Duodenal mucosa (tissue), 2 donors: ENCODE measurements around the gene CBFA2T3.

Experiments
- H3K27ac ChIP-seq: one replicate; pipeline ENCODE4 v1.7.0; 2013; ENCODE audit warnings: low read depth, low read length
- H3K27me3 ChIP-seq, 2 donors: one replicate each; pipeline ENCODE4 v1.7.0; 2013; ENCODE audit warnings: low read length in 2 of 2, control low read depth in 1 of 2; ENCODE audit not compliant: insufficient read depth in 2 of 2, control insufficient read depth in 1 of 2
- H3K36me3 ChIP-seq, 2 donors: one replicate each; pipeline ENCODE4 v1.7.0; 2013; ENCODE audit warnings: low read length in 2 of 2, control low read depth in 1 of 2; ENCODE audit not compliant: insufficient read depth in 2 of 2, control insufficient read depth in 1 of 2
- H3K4me1 ChIP-seq, 2 donors: one replicate each; pipeline ENCODE4 v1.7.0; 2013; ENCODE audit warnings: low read length in 2 of 2, control low read depth in 1 of 2; ENCODE audit not compliant: insufficient read depth in 2 of 2, control insufficient read depth in 1 of 2
- H3K4me3 ChIP-seq, 2 donors: one replicate each; pipeline ENCODE4 v1.7.0; 2013; ENCODE audit warnings: low read length in 2 of 2, low read depth in 1 of 2
- H3K9ac ChIP-seq, 2 donors: one replicate each; pipeline ENCODE4 v1.7.0; 2013; ENCODE audit warnings: low read length in 2 of 2, low read depth in 1 of 2
- H3K9me3 ChIP-seq, 2 donors: one replicate each; pipeline ENCODE4 v1.7.0; 2013; ENCODE audit warnings: low read length in 2 of 2, control low read depth in 1 of 2; ENCODE audit not compliant: control insufficient read depth in 1 of 2

CBFA2T3 gene

DNA sequence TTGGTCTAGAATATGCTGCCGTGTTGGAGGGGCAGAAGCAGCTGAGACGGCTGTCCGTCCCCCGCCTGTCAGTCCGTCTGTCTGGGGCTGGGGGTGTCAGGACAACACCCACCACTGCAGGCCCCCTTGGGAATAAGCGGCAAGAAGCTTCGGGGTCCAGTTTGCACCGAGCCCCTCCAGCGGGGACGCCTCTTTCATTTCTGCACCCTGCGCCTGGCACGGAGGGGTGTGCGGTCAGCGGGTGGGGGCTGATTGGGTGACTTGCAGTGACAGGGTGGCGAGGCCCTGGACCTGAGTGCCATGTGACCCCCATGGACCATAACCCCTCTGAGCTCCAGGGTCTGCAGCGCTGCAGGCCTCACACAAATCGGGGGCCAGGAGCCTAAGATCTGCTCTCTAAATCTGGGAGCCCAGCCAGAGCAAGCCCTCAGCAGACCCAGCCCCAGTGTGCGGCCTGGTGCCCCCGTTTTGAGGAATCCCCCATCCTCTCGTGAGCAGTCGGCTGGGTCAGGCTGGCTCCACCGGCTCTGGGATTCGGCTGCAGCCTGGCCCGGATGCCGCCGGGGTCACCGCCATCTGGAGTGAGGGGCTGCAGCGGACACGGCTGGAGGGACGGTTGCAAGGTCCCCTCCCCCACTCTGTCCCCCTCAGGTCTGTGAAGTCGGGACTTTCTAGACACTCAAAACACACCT lies 8.3 kb downstream of the CBFA2T3 start:
- Histone ChIP-seq H3K4me1 (peaks cover 5 to 52% of the 10 kb centered on the region in 2 donors), H3K9me3 (no peaks in the 10 kb centered on the region), H3K9ac (no peak overlapping the region), H3K36me3 (no peaks in the 10 kb centered on the region), H3K4me3 (no peak overlapping the region), H3K27ac (no peak overlapping the region), H3K27me3 (peaks cover 0 to 5% of the 10 kb centered on the region in 2 donors)

DNA sequence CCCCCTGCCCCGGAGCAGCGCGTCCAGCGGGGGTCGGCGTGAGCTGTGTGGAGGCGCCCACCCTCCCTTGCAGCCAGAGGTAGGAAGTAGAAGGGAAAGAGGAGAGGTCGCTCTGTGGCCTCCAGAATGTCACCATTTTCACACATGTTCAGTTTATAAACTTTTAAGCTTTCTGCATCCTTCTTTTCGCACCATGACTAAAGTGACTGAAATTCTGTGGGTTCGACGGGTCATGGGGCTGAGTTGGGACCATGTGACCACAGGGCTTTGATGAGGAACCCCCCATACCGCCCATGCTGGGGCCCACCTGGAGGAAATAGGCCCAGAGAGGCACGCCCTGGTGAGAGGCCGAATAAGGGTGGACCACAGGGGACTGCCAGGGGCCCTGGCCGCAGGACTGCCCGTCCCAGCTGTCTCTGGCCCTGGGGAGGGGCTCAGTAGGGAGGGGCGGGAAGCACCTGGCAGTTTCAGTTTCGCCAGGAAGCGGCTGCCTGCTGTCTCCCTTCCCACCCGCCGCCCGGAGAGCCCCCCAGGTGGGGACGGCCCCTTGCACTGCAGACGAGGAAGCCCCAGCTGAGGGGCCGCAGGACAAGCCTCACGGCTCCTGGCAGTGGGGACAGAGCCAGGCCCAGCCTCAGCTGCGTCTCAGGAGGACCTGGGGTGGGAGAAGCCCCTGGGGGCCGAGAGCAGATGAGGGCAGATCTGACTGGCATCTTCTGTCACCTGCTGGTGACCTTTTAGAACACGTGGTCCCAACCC lies 9.0 kb downstream of the CBFA2T3 start:
- Histone ChIP-seq H3K36me3 (no peaks in the 10 kb centered on the region), H3K9ac (no peak overlapping the region), H3K27ac (no peak overlapping the region), H3K27me3 (peaks cover 0 to 5% of the 10 kb centered on the region in 2 donors), H3K4me3 (no peak overlapping the region), H3K9me3 (no peaks in the 10 kb centered on the region), H3K4me1 (peaks cover 5 to 45% of the 10 kb centered on the region in 2 donors)

DNA sequence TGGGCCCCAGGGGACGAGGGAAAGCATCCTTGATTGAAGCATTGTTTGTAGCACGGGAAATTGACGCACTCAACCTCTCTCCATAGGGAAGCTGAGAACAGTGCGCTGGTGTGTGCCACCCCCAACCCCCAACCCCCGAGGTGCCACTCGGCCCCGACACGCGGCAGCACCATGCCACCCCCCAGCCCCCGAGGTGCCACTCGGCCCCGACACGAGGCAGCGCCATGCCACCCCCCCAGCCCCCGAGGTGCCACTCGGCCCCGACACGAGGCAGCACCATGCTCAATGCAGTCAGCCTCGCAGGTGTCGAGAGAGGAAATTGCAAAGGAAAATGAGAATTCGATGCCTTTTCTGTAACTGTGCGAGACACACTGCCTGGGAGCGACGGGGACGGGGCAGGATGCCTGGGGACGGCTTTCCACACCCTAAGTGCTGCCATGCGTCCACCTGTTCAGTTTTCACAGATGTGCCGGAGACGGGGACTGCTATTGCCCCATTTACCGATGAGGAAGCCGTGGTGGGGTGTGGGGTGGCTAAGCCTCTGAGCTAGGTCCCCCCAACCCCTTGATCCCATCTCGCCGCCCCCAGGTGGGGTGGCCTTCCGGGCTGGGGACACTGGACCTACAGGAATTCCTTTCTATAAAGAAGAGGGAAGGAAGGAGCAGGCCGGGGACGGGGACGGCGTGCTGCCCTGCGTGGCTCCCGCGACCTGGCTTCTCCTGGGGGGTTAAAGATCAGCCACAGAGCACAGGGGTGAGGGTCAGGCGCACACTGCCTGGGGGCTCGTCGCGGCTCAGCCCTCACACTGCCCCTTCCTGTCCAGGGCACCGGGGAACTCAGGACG lies 9.8 kb downstream of the CBFA2T3 start:
- Histone ChIP-seq H3K9me3 (no peaks in the 10 kb centered on the region), H3K36me3 (no peaks in the 10 kb centered on the region), H3K9ac (no peak overlapping the region), H3K27me3 (peaks cover 0 to 1% of the 10 kb centered on the region in 2 donors), H3K27ac (no peak overlapping the region), H3K4me3 (no peak overlapping the region), H3K4me1 (peaks cover 5 to 37% of the 10 kb centered on the region in 2 donors)

DNA sequence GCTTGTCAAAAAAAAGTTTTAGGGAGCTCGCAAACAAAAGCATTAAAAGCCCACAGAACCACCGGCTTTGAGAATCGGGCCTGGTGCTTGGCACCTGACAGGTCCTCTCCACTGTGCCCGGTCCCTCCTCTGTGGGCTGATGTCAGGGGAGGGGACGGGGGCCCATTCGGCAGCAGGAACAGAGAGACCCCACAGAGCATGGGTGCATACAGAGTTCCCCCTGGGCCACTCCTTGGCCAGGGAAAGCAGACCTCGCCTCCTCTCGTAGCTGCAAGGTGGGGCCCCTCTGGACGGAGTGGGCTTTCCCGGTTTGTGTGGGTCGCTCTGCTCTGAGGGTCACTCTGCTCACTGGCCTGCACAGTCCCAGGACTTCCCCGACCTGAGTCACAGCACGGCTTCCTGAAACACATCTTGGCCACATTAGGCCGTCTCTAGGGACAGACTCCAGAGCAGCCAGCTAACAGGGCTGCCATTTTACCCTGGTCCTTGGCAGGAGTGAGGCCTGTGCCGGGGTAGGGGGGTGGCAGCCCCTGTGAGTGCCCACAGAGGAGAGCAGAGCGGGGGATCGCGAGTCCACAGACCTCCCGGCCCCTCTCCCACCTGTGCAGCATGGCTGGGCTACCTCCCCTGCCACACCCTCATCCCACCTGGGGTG lies 11.1 kb downstream of the CBFA2T3 start:
- H3K27ac ChIP-seq, result no peak overlapping the region
- H3K36me3 ChIP-seq, result no peaks in the 10 kb centered on the region
- no peak overlapping the region for H3K9ac ChIP-seq
- H3K9me3 ChIP-seq, result no peaks in the 10 kb centered on the region
- H3K27me3 ChIP-seq, result no peaks in the 10 kb centered on the region
- peaks cover 0 to 28% of the 10 kb centered on the region in 2 donors for H3K4me1 ChIP-seq
- H3K4me3 ChIP-seq, result no peak overlapping the region

DNA sequence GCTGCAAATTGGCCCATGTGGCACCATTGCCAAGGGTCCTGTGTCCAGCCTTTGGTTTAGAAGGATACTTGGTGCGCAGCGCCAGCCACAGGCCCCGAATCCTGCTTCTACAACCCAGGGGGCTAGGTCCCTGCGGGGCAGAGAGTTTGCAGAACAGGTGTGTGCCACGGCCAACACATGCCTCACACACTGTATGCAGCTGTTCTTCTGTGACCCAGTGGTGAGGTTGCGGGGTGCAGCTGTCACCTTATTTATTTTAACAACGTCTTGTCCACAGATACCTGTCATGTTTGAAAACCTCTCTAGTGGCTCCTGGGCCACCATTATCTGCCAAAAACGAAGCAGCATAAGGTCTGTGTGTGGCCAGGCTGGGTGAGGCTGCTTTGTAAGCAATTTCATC lies 11.6 kb downstream of the CBFA2T3 start:
- Histone ChIP-seq H3K9me3 (no peaks in the 10 kb centered on the region), H3K36me3 (no peaks in the 10 kb centered on the region), H3K4me3 (no peak overlapping the region), H3K27ac (no peak overlapping the region), H3K4me1 (peaks cover 0 to 28% of the 10 kb centered on the region in 2 donors), H3K27me3 (no peaks in the 10 kb centered on the region), H3K9ac (no peak overlapping the region)

DNA sequence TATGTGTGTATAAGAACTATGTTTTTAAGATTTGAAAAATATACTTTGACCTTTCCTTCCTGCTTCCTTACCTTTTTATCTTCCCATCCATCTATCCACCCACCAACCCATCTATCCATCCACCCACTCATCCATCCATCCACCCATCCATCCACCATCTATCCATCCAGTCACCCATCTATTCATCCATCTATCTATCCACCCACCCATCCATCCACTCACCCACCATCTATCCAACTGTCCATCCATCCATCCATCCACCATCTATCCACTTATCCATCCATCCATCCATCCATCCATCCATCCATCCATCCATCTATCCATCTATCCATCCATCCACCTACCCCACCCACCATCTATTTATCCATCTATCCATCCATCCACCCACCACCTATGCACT lies 12.4 kb downstream of the CBFA2T3 start:
- no peak overlapping the region for H3K4me3 ChIP-seq
- peaks cover 0 to 26% of the 10 kb centered on the region in 2 donors for H3K4me1 ChIP-seq
- H3K36me3 ChIP-seq, result no peaks in the 10 kb centered on the region
- H3K27ac ChIP-seq, result no peak overlapping the region
- no peak overlapping the region for H3K9ac ChIP-seq
- no peaks in the 10 kb centered on the region for H3K9me3 ChIP-seq
- H3K27me3 ChIP-seq, result no peaks in the 10 kb centered on the region

DNA sequence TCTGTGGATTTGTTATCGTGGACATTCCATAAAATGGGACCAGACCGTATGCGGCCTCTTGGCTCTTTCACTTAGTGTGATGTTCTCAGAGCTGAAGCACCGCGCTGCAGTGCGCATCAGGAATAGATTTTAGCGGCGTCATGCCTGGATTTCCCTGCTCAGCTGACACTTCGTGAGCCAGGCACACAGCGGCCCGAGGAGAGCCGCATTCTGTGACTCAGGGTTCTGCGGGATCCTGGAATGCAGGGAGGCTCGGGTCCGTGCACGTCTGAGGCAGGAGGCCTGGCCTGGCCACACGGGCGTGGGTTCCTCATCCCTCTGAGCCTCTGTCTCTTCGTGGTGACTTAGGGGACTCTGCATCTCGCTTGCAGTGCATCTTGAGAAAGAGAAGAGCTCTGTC lies 13.4 kb downstream of the CBFA2T3 start:
- Histone ChIP-seq H3K9ac (no peak overlapping the region), H3K27me3 (no peaks in the 10 kb centered on the region), H3K27ac (no peak overlapping the region), H3K36me3 (no peaks in the 10 kb centered on the region), H3K9me3 (no peaks in the 10 kb centered on the region), H3K4me3 (no peak overlapping the region), H3K4me1 (peaks cover 0 to 16% of the 10 kb centered on the region in 2 donors)

DNA sequence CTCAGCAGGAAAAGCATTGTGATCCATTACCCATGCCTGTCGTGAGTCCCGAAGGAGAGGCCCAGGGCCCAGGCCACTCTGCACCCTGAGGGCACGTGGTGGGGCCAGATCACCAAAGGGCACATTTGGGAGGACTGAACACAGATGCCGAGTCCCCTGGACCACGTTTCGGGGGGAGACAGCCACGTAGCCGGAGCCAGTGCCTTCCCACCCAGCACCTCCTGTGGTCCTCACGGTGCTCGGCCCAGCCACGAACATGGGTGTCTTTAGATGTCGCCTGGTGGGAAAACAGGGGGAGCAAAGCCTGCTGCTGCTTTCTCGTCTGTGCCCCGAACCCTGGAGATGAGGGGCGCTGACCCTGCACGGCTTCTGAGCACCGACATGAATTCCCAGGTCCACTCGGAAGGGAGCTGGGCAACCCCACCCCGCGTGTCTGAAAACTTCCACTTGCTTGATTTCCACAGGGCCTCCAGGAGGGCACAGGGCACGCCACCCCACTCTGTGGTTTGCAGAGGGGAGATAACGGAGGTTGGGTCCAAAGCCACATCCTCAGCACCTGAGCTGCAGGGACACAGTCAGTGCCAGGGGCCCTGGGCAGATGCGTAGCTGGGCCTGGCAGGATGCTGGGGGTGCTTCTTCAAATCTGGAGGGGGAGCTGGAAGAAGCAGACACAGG lies 14.4 kb downstream of the CBFA2T3 start:
- H3K27ac ChIP-seq, result no peak overlapping the region
- H3K36me3 ChIP-seq, result no peaks in the 10 kb centered on the region
- H3K27me3 ChIP-seq, result no peaks in the 10 kb centered on the region
- H3K9me3 ChIP-seq, result no peaks in the 10 kb centered on the region
- H3K4me1 ChIP-seq, result peaks cover under 1 to 11% of the 10 kb centered on the region in 2 donors
- no peak overlapping the region for H3K4me3 ChIP-seq
- H3K9ac ChIP-seq, result no peak overlapping the region

DNA sequence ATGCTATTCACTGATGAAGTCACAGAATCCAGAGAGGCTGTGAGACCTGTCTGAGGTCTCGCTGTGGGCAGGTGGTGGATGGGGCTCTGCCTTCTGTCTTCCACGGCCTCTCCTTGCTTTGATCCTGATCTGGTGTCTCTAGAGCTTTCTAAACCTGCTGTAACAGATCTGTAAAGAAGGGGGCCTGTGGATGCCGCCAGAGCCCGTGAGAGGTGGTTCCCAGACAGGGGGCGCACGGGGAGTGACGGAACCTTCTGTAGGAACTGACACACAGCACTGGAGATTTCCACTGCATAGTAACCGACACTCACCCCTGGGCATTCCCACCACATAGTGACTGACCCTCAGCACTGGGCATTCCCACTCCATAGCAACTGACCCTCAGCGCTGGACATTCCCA lies 16.0 kb downstream of the CBFA2T3 start:
- no peak overlapping the region for H3K9ac ChIP-seq
- H3K4me1 ChIP-seq, result peaks cover 5 to 11% of the 10 kb centered on the region in 2 donors
- no peak overlapping the region for H3K27ac ChIP-seq
- H3K27me3 ChIP-seq, result no peaks in the 10 kb centered on the region
- H3K36me3 ChIP-seq, result no peaks in the 10 kb centered on the region
- no peak overlapping the region for H3K4me3 ChIP-seq
- H3K9me3 ChIP-seq, result no peaks in the 10 kb centered on the region
